ENCODE data around the gene TGFBI. TPM values are rescaled to one million over a fixed set of nuclear protein-coding genes. Genes with fewer than 3 reads are reported as not detected.

Gene TGFBI
- total RNA-seq: 6,762 and 7,523 TPM in 2 replicates

DNA sequence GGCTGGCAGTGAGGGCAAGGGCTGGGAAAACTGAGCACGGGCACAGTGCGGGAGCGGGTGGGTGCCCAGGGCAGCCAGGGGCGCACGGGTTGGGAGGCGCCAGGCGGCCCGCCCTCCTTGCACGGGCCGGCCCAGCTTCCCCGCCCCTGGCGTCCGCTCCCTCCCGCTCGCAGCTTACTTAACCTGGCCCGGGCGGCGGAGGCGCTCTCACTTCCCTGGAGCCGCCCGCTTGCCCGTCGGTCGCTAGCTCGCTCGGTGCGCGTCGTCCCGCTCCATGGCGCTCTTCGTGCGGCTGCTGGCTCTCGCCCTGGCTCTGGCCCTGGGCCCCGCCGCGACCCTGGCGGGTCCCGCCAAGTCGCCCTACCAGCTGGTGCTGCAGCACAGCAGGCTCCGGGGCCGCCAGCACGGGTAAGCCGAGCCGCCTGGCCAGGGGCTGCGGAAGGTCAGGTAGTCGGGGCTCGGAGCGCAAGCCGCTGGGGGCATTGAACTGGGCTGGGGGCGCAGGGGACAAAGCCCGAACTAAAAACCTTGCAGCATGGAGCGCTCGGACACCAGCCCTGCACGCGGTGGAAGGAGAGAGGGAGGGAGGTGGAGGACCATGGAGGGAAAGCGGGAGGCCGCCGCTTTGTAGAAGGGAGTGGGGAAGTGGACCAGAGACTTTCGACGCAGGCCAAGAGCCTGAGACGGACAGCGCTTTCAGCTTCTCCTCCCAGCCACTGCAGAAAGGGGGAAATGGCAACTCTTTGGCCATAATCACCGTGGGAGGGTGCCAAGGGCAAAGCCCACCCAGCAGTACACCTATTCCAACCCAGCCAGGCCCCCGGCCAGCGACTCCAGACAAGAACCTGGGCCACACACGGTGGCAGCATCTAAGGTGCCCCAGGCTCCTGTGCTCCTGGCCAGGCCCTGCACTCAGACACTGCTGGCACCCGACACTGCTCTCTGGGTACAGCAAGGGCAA is at the start of gene TGFBI:
Gene TGFBI, plus strand, starts transcription at position 207 of the 961 bp plus-strand sequence. Its CDS starts 68 bp downstream, at position 275.

Small RNA genes within 50 kb of the gene (small RNA-seq; reads per million reads assigned to genes)
- 3.8 reads per million, percentile 88 among the genes with 10 or more reads in this experiment for gene VTRNA2-1

Other genes starting within 250 kb of the TGFBI start
- not detected in 2 replicates for gene SLC25A48, start 194.3 kb upstream of the TGFBI start, total RNA-seq
- gene IL9, start 133.1 kb upstream of the TGFBI start, total RNA-seq: not detected in 2 replicates
- not detected in 2 replicates for gene LECT2, start 74.0 kb upstream of the TGFBI start, total RNA-seq
- 45.5 and 45.9 TPM in 2 replicates for gene SMAD5, start 103.9 kb downstream of the TGFBI start, total RNA-seq
- not detected in 2 replicates for gene SMIM32, start 164.2 kb downstream of the TGFBI start, total RNA-seq

All from placental epithelial cell (primary cell).